Measurements from ENCODE around the gene RASA3.
"Not testable (repeated sequence)": the region's sequence is repeated elsewhere in the genome, so short reads cannot be mapped to it uniquely, and the experiment has no call there.

The RASA3 gene

GRCh38 chr13:114110091-114110829 lies 22.2 kb downstream of the RASA3 start:
- no peak for DNase-seq

DNA sequence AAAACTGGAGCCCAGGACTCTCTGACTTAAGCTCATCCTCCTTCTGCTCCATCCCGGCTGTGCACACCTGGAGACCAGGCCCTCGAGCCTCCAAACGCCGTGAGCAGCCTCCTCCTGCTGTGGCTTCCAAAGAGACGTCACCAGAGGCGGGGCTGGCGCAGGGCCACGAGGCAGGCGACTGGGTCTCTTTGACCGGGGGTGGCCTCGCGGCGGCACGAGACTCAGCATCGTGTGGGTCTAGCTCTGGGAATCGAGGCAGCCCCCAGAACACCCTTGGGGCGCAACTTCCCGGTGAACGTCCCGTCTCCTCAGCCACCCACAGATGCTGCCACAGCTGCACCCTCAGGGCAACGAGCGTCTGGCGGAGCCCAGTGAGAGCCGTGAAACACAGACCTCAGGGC lies 22.8 kb downstream of the RASA3 start:
- peak; percentile 61 for DNase-seq

GRCh38 chr13:114108894-114109293 lies 23.5 kb downstream of the RASA3 start:
- no peak for DNase-seq

GRCh38 chr13:114108141-114108761 lies 24.2 kb downstream of the RASA3 start:
- DNase-seq, result no peak

DNA sequence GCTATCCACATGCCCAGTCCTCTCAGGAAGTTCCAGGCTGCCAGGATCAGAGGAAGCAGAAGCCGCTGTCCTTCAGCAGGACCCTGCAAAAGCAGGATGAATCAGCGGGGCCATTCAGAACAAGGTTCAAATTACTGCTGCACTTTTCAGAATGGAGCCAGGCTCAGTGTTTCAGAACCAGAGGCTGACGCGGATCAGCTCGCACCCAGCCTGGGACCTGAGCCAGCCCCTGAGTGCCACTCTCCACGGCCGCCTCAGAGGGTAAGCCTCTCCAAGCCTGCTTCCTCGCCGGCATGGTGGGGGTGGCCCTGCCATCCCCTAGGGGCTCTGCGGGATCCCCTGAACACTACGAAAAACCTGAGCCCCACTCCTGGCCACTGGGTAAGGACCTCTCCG lies 24.7 kb downstream of the RASA3 start:
- DNase-seq, result no peak

- DNase-seq, result no peak
These were observed 25.3 kb downstream of the RASA3 start for GRCh38 chr13:114106991-114107685.

- no peak for DNase-seq
These were observed 25.9 kb downstream of the RASA3 start for GRCh38 chr13:114106526-114106925.

DNA sequence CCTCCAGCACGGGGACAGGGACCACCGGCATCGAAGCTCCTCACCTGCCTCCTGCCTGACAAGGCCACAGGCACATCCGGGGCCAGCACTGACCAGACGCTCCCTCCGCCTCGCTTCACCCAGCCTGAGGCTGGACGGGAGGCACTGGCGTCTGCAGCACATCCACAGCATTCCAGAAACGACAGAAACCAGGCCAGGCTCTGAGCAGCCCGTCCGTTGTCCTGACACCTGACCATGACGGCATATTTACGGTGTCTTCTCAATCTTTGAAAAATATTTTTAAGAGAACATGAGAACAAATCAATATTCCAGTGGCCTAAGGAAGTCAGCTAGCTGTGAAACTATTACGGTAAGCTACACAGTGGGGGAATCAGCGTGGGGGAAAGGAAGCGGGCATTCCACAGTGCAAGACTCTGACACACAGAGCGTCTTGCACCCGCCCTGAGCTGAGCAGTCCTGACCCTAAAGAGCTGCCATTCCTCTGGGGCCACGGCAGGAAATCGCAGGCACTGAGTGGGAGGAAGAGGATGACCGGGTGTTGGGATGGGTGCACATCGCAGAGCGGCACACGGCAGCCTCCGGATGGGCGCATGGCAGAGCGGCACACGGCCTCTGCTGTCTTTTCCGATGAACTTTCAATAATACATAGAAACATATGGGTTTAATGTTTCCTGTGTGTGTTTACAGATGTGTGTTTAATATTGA lies 26.8 kb downstream of the RASA3 start:
- no peak for DNase-seq

DNA sequence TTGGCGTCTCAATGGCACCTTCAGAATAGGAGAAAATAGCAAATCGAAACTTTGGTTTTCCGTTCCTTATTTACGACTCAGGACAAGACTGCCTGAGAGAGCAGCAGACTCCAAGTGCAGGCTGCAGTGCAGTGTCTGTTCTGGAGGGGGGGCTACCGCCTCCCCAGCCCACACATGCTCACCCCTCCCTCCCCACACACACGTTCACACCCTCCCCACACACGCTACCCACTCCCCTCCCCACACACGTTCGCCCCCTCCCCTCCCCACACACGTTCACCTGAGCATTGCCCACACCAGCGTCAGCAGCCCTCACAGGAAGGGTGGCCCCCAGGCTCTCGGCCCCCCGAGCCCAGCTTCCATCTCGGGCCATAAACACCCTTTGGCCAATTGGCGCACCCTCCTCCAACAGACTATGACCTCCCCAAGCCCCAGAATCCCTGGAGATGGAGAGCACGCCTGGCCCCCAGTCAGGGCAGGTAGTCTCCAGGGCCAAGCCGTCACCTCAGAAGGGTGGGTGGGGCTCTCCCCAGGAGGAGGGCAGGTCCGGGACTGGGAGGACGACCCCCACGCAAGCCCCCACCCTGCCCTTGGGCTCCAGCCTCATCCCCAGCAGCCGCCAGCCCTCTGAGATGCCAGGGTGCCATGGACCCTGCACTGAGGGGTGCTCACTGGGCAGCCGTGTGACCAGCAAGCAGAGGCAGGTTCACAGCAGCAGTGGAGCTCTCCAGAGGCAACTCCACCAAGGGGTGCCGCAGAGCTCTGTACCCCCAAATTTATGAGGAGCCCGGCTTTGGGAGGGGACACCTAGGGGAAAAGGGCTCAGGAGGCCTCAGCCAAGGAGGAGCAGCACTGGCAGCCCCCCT lies 27.5 kb downstream of the RASA3 start:
- no peak for DNase-seq

GRCh38 chr13:114103801-114104654 lies 28.4 kb downstream of the RASA3 start:
- no peak for DNase-seq

DNA sequence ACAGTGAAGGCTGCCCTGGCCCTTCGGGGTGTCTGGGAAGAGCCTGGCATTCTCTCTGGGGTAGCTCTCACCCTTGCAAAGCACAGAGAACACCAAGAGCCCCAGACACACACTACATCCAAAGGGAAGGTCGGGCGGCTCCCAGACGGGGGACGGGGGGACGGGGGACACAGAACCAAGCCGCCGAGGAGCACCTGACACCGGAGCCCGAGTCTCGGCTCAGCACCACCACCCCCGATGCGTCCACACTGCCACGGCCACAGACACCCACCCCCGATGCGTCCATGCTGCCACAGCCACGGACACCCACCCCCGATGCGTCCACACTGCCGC lies 29.2 kb downstream of the RASA3 start:
- DNase-seq, result not testable (repeated sequence)

- DNase-seq, result no peak
These were observed 29.7 kb downstream of the RASA3 start for GRCh38 chr13:114102521-114103288.

- DNase-seq, result no peak
These were observed 30.3 kb downstream of the RASA3 start for GRCh38 chr13:114102131-114102520.

DNA sequence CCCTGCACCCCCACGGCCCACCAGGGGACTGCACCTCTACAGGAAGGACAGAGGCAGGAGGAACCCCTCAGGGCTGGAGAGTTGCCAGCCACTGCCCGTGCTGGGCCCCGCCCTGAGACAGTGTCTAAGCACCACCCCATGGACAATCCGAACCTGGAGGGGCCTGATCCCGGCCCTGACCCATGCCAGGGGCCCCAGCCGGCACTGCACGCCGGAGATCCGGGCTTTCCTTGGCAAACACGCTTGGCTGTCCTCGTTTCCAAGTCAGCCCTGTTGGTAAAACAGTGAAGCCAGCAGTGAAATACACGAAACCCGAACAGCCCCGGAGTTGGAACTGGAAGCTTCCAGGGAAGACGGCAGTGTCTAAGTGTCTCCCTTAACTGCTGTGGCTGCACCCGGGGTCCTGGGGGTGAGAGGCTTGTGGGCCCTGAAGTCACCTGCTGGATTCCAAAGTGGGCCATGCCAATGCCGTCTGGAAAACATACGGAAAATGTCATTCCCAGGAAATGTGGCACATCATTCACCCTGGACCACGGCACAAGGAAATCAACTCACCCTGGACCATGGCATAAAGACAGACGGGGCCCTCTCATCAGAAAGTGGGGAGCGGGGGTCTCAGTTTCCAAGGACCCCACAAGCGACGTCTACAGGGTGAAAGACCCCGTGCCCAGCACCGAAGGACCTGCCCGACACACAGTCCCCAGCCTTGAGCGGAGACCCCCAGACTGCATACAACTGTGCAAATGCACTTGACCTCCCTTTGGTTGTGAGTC lies 30.9 kb downstream of the RASA3 start:
- no peak for DNase-seq

DNA sequence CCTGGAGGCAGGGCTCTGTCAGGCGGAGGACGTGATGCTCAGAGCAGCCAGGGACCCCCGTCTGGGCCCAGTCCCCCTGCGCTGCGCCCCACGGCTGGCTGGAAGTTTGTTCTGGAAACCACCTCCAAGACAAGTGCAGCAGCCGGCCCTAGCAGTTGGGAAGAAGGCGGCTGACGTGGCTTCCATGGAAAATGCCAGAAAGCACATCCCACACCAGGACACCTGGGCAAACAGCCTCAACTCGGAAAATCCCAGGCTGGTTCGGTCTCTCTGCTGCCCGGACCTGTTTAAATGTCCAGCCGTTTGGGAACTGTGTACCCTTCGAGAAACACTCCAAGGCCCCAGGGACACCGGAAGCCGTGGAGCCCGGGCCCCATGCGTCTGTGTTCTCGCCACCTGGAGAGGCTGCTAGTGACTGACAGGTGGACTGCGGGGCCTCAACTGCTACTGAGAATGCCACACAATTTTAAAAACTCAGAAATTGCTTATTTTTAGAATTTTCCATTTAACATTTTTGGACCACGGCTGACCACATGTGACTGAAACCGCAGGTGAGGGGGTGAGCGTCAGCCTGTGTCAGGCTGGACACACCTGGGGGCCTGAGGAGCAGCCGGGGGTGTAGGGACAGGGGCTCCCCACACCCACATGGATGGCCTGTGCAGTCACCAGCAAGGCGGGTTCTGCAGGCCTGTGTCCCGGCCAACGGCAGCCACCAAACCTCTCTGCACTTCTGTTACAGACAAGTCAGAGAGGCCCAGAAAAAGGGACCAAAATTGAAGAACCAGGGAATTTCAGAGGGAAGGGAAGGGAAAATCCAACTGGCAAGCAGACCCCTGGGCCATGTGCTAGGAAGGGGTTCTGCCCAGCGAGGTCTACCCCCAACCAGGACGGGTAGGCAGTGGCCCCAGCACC lies 31.7 kb downstream of the RASA3 start:
- no peak for DNase-seq

DNA sequence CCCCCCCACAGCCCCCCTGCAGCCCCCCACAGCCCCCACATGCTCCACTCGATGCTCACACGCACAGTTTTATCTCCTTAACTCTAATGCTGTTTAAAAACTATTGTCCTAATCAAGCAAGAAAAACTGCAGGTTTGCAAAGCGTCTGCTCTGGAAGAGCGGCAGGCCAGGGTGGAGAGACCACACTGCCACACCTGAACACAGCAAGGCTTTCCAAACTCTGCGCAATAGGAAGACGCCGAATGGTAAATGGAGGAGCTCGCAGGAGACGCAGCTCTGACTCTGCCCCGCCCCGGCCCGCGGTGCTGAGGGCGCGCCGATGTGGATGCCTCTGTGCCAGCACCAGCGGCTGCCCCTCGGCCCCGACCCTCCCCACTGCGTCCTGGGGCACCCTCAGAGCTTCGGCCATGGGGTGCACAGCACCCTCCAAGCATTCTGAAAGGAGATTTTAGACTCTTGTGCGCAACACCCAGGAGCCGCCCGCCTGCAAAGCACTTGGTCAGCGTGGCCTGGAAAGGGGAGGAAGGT lies 32.4 kb downstream of the RASA3 start:
- DNase-seq, result no peak

DNA sequence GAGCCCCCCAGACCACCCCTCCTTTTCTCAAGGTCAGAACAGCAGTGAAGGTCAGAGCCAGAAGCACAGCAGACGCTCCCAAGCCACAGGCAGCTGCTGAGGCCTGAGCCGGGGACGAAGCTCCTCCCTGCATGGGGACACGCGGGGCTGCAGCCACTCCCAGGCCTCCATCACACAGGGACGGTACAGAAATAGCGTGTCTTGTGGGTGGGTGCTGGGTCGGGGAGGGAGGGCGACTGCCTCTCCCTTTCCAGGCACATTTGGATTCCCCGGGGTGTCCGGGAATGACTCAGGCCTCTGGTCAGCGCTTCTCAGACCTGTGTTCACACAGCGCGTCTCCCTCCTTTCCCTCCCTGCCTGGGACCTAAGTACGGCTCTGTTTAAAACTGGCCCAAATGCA lies 33.2 kb downstream of the RASA3 start:
- DNase-seq, result no peak

DNA sequence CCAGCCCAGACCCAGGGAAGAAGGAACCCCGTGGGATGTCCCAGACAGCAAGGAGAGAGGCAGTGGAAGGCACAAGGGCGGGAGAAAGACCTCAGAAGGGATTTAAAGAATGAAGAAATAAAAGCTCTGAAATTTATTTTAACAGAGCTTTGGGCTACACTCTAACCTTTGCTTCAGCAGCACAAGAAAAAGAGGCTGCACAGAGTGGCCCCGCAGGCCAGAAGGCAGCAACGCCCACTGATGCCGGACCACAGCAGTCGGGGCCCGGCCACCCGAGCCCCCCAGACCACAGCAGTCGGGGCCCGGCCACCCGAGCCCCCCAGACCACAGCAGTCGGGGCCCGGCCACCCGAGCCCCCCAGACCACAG lies 33.8 kb downstream of the RASA3 start:
- DNase-seq, result not testable (repeated sequence)

Measured in NCI-H1417 treated with DMSO at 0.1 percent for 48 hours (cell line).